Peyer's patch (tissue), 4 donors: Measurements from ENCODE around the gene MICAL3.

Experiments
- POLR2A ChIP-seq, 2 donors: fragments of 450-650 bp; IDR thresholded peaks; one replicate each; pipeline ENCODE4 v1.5.1; 2017; ENCODE audit warnings: antibody characterized with exemption in 2 of 2, mild to moderate bottlenecking in 2 of 2, moderate library complexity in 2 of 2
- TF ChIP-seq, protein P1 (sequence below), 6 experiments: fragments of 450-650 bp in 4 of 6; fragments of 200-600 bp in 2 of 6; sonication (generic) in 1 of 6; IDR thresholded peaks; one replicate each; pipeline ENCODE4 v1.5.1; 2017 to 2019; ENCODE audit warnings: antibody characterized with exemption in 6 of 6, mild to moderate bottlenecking in 3 of 6, moderate library complexity in 1 of 6

GRCh38 chr22:17882162-17882561 lies 142.2 kb downstream of the MICAL3 start:
- TF ChIP-seq, protein P1, sequence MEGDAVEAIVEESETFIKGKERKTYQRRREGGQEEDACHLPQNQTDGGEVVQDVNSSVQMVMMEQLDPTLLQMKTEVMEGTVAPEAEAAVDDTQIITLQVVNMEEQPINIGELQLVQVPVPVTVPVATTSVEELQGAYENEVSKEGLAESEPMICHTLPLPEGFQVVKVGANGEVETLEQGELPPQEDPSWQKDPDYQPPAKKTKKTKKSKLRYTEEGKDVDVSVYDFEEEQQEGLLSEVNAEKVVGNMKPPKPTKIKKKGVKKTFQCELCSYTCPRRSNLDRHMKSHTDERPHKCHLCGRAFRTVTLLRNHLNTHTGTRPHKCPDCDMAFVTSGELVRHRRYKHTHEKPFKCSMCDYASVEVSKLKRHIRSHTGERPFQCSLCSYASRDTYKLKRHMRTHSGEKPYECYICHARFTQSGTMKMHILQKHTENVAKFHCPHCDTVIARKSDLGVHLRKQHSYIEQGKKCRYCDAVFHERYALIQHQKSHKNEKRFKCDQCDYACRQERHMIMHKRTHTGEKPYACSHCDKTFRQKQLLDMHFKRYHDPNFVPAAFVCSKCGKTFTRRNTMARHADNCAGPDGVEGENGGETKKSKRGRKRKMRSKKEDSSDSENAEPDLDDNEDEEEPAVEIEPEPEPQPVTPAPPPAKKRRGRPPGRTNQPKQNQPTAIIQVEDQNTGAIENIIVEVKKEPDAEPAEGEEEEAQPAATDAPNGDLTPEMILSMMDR (IDR thresholded peaks at IDR 0.05): no peak
- no peak for TF ChIP-seq POLR2A (IDR thresholded peaks at IDR 0.05)
